Activated CD4-positive, CD25-positive, alpha-beta regulatory T cell treated with anti-CD3 and anti-CD28 coated beads, Interleukin-2, amount 50 U/mL, for 72 hours (primary cell): ENCODE measurements around the gene FBXL19.

Experiments
- DNase-seq: peaks from one replicate; pipeline ENCODE4 v3.0.0; 2021

The FBXL19 gene

GRCh38 chr16:30895627-30896260, 27.6 kb upstream of the FBXL19 start:
- no peak for DNase-seq

- DNase-seq, result no peak
Measured at GRCh38 chr16:30896261-30896888, 27.0 kb upstream of the FBXL19 start, which contains the start of gene CTF1. TSS of gene CTF1 (plus strand) at chr16:30896614. CDS start at chr16:30896644, 30 bp downstream.

- peak; percentile 76 for DNase-seq
Measured at GRCh38 chr16:30896889-30897733, 26.3 kb upstream of the FBXL19 start.

GRCh38 chr16:30899794-30900193, 23.6 kb upstream of the FBXL19 start:
- DNase-seq, result no peak

DNA sequence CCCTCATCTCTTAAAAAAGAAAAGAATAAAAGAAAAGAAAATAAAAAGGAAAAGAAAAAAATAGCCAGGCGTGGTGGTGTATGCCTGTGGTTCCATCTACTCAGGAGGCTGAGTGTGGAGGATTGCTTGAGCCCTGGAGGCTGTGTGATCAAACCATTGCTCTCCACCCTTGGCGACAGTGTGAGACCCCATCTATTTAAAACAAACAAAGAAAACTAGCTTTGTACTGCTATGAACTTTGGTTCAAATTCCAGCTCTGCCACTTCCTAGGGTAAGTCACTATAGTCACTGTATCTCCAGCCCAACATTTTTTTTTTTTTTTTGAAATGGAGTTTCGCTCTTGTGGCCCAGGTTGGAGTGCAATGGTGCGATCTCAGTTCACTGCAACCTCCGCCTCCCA, 22.8 kb upstream of the FBXL19 start:
- no peak for DNase-seq

GRCh38 chr16:30901201-30902028, 22.0 kb upstream of the FBXL19 start:
- no peak for DNase-seq

GRCh38 chr16:30902029-30902972, 21.1 kb upstream of the FBXL19 start:
- DNase-seq, result peak; percentile 76

DNA sequence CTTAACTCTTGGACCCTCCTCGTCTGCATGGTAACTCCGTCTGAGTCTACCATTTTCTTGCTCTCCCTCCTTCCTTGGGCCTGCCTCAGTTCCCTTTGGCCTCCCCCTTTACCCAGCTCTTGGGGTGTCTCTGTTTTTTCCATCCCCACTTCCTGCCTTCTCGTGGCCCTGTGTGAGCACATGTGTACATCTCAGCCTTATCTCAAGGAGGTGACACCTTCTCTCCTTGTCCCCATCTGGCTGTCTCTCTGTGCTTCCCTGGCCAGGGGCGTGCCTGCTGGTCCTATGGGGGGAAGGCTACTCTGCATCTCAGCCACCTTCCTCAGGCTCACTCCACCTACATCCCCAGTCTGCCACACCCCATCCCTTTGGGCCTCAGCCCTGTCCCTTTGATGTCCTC, 20.4 kb upstream of the FBXL19 start:
- no peak for DNase-seq

DNA sequence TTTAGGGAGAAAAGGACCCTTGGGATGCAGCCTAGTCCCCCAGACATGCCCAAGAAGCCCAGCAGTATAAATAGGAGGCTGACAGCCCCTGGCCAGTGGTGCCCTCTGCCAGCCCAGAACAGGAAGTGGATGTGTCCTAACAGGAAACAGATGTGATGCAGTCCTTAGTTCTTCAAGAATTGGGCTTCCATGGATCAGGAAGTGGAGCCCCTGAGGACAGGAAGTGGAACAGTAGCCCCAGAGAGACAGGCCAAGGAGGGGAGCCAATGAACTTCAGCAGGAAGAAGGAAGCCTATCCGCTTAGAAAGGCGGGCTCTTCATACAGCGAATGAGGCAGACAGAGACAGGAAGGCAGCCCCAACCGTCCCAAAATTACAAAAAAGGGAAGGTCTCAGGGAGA, 19.8 kb upstream of the FBXL19 start:
- DNase-seq, result no peak

GRCh38 chr16:30904114-30904780, 19.1 kb upstream of the FBXL19 start:
- no peak for DNase-seq

- no peak for DNase-seq
Measured at GRCh38 chr16:30907064-30907463, 16.3 kb upstream of the FBXL19 start.

GRCh38 chr16:30910427-30911029, 12.8 kb upstream of the FBXL19 start:
- no peak for DNase-seq

- no peak for DNase-seq
Measured at GRCh38 chr16:30912794-30913412, 10.5 kb upstream of the FBXL19 start.

- DNase-seq, result no peak
Measured at GRCh38 chr16:30914830-30915229, 8.5 kb upstream of the FBXL19 start.

- no peak for DNase-seq
Measured at GRCh38 chr16:30918614-30919013, 4.8 kb upstream of the FBXL19 start.

GRCh38 chr16:30920891-30921290, 2.5 kb upstream of the FBXL19 start:
- no peak for DNase-seq

- no peak for DNase-seq
Measured at GRCh38 chr16:30921459-30921747, 2.0 kb upstream of the FBXL19 start.

- peak; percentile 84 for DNase-seq
Measured at GRCh38 chr16:30921748-30922419, 1.5 kb upstream of the FBXL19 start.

GRCh38 chr16:30922420-30922959, 882 bp upstream of the FBXL19 start:
- peak; percentile 97 for DNase-seq
